Stimulated activated naive CD8-positive, alpha-beta T cell treated with anti-CD3 and anti-CD28 coated beads, Interleukin-15, Interleukin-2, amounts not matched to agents 100 ng/mL and 50 ng/mL, for 24 hours (primary cell): ENCODE data around the gene EXOSC5.
"Not testable (repeated sequence)": the region's sequence is repeated elsewhere in the genome, so short reads cannot be mapped to it uniquely, and the experiment has no call there.

Experiments
- H3K27ac Mint-ChIP-seq: one replicate; pipeline ENCODE4 v1.8.0; 2021; ENCODE audit warnings: mild to moderate bottlenecking, mixed read lengths
- H3K27me3 Mint-ChIP-seq: one replicate; pipeline ENCODE4 v1.8.0; 2021; ENCODE audit warnings: mixed read lengths
- H3K36me3 Mint-ChIP-seq: one replicate; pipeline ENCODE4 v1.8.0; 2021; ENCODE audit warnings: low read depth, mixed read lengths
- H3K4me1 Mint-ChIP-seq: one replicate; pipeline ENCODE4 v1.8.0; 2021; ENCODE audit warnings: low read depth, mixed read lengths
- H3K4me3 Mint-ChIP-seq: one replicate; pipeline ENCODE4 v1.8.0; 2021; ENCODE audit warnings: mild to moderate bottlenecking, mixed read lengths
- H3K9me3 Mint-ChIP-seq: one replicate; pipeline ENCODE4 v1.8.0; 2021; ENCODE audit warnings: mixed read lengths

EXOSC5 gene

GRCh38 chr19:41376241-41376997 lies 20.7 kb downstream of the EXOSC5 start, which contains the start of gene TMEM91:
TMEM91 (plus strand) TSS chr19:41376533; CDS start chr19:41378310, 1,777 bp downstream.
- Mint-ChIP-seq H3K9me3 (no peaks in the 10 kb centered on the region), H3K27me3 (no peaks in the 10 kb centered on the region), H3K36me3 (no peaks in the 10 kb centered on the region), H3K4me1 (peaks cover 27% of the 10 kb centered on the region), H3K4me3 (peak within 1 kb of the TSS; percentile 77), H3K27ac (peak within 1 kb of the TSS; percentile 77)

- Mint-ChIP-seq H3K27me3 (no peaks in the 10 kb centered on the region), H3K36me3 (no peaks in the 10 kb centered on the region), H3K9me3 (no peaks in the 10 kb centered on the region), H3K27ac (no peak overlapping the region), H3K4me1 (peaks cover 27% of the 10 kb centered on the region), H3K4me3 (no peak overlapping the region)
Measured at GRCh38 chr19:41373993-41374392, 23.2 kb downstream of the EXOSC5 start.

GRCh38 chr19:41372501-41372900 lies 24.7 kb downstream of the EXOSC5 start:
- H3K27me3 Mint-ChIP-seq, result no peaks in the 10 kb centered on the region
- no peak overlapping the region for H3K4me3 Mint-ChIP-seq
- no peak overlapping the region for H3K27ac Mint-ChIP-seq
- peaks cover 20% of the 10 kb centered on the region for H3K4me1 Mint-ChIP-seq
- no peaks in the 10 kb centered on the region for H3K36me3 Mint-ChIP-seq
- H3K9me3 Mint-ChIP-seq, result no peaks in the 10 kb centered on the region

DNA sequence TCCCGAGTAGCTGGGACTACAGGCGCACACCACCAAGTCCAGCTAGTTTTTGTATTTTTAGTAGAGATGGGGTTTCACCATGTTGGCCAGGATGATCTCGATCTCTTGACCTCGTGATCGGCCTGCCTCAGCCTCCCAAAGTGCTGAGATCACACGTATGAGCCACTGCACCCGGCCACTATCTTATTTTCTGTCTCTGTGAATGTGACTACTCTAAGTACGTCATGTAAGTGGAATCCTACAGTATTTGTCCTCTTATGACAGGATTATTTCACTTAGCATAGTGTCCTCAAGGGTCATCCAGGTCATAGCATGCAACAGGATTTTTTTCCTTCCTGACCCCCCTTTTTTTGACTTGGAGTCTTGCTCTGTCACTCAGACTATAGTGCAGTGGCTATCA lies 25.6 kb downstream of the EXOSC5 start:
- Mint-ChIP-seq H3K36me3 (no peaks in the 10 kb centered on the region), H3K4me3 (no peak overlapping the region), H3K4me1 (peaks cover 10% of the 10 kb centered on the region), H3K27ac (no peak overlapping the region), H3K9me3 (no peaks in the 10 kb centered on the region), H3K27me3 (no peaks in the 10 kb centered on the region)

GRCh38 chr19:41371119-41371518 lies 26.0 kb downstream of the EXOSC5 start:
- not testable (repeated sequence) for H3K27ac Mint-ChIP-seq, H3K4me3 Mint-ChIP-seq, H3K9me3 Mint-ChIP-seq, H3K27me3 Mint-ChIP-seq, H3K36me3 Mint-ChIP-seq
- H3K4me1 Mint-ChIP-seq, result peaks cover 12% of the 10 kb centered on the region

GRCh38 chr19:41369769-41370168 lies 27.4 kb downstream of the EXOSC5 start:
- no peak overlapping the region for H3K4me3 Mint-ChIP-seq
- peaks cover 13% of the 10 kb centered on the region for H3K4me1 Mint-ChIP-seq
- H3K36me3 Mint-ChIP-seq, result no peaks in the 10 kb centered on the region
- no peaks in the 10 kb centered on the region for H3K9me3 Mint-ChIP-seq
- no peak overlapping the region for H3K27ac Mint-ChIP-seq
- H3K27me3 Mint-ChIP-seq, result no peaks in the 10 kb centered on the region

DNA sequence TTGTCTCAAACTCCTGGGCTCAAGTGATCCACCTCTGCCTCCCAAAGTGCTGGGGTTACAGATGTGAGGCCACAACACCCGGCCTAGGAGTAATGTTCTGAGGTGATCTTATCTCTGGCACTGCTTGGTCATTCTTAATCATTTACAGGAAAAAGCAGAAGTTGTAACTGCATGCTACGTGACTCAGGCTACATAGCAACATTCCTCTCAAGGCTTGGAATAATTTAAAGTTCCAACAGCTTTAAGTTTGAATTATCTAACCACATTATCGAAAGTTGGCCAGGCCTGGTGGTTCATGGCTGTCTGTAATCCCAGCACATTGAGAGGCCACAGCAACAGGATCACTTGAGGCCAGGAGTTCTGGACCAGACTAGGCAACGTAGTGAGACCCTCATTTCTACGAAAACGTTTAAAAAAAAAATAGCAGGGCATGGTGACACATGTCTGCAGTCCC lies 29.3 kb downstream of the EXOSC5 start:
- Mint-ChIP-seq H3K4me1 (peaks cover 28% of the 10 kb centered on the region), H3K36me3 (peaks cover 4% of the 10 kb centered on the region), H3K4me3 (no peak overlapping the region), H3K27me3 (no peaks in the 10 kb centered on the region), H3K9me3 (no peaks in the 10 kb centered on the region), H3K27ac (peak overlapping the region; percentile 45)

GRCh38 chr19:41366089-41366488 lies 31.1 kb downstream of the EXOSC5 start:
- Mint-ChIP-seq H3K27ac (no peak overlapping the region), H3K27me3 (no peaks in the 10 kb centered on the region), H3K4me3 (peak overlapping the region; percentile 11)

GRCh38 chr19:41364524-41365391 lies 32.4 kb downstream of the EXOSC5 start:
- Mint-ChIP-seq H3K36me3 (peaks cover 4% of the 10 kb centered on the region), H3K27me3 (no peaks in the 10 kb centered on the region), H3K9me3 (no peaks in the 10 kb centered on the region), H3K27ac (peak overlapping the region; percentile 99), H3K4me1 (peaks cover 34% of the 10 kb centered on the region), H3K4me3 (peak overlapping the region; percentile 95)

More at GRCh38 chr19:41366089-41366488, 31.1 kb downstream of the EXOSC5 start:
- Mint-ChIP-seq H3K9me3 (no peaks in the 10 kb centered on the region), H3K36me3 (peaks cover 4% of the 10 kb centered on the region), H3K4me1 (peaks cover 34% of the 10 kb centered on the region)

DNA sequence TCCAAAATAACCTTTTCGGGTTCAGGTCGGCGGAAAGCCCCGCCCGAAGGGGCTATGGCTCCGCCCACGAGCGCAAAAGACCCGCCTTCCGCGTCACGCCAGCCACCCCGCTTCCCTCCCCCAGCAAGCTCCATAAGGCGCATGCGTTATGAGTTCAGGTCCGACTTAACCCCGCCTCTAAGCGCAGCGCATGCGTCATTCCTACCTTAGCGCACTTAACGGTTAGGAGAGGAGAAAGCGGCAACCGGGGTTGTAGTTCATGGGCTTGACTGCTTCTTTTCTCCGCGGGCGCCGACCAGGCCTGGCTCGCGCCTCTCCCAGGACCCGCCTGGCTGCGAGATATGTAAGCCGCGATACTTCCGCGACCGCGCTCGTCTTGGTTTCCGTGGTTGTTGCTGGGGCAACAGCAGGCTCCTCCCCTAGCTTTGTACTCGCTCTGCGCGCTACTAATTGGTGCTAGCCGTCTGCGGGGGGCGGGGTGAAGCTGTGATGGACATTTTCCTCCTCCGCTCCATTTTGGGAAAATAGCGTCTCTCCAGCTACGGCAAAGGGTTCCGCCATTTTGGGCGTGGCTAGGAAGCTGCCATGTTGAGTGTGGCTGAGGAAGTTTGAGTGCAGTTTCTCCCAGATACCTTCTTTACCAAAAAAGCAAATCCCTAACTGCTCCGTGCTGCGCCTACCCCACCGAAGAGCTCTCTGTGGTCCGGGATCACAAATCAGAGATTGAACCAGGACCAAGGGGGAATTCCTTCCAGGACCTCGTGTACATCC lies 33.2 kb downstream of the EXOSC5 start, which contains the start of gene B9D2:
TSS of gene B9D2 (minus strand) at position 397 of the 771 bp plus-strand sequence. CDS start 630 bp downstream, outside the sequence.
- Mint-ChIP-seq H3K4me3 (peak within 1 kb of the TSS; percentile 95), H3K27ac (peak within 1 kb of the TSS; percentile 99), H3K4me1 (peaks cover 34% of the 10 kb centered on the region), H3K27me3 (no peaks in the 10 kb centered on the region), H3K36me3 (peaks cover 4% of the 10 kb centered on the region), H3K9me3 (no peaks in the 10 kb centered on the region)

DNA sequence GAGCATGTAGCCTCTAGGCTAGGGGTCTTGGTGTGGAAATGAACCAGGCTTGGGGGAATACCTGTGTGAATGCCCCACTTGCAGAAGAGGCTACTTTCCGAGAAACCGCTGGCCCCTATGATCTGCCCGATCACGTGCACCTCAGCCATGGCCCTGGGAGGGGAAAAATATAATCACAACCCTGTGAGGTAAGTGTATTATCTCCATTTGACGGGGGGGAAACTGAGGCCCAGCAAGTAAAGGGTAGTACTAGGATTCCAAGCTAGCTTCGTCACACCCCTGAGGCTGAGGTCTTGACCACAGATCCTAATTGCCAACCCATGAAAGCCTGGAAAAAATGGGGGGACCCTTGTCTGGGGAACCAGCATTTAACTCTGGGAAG lies 33.8 kb downstream of the EXOSC5 start:
- no peaks in the 10 kb centered on the region for H3K9me3 Mint-ChIP-seq
- peaks cover 37% of the 10 kb centered on the region for H3K4me1 Mint-ChIP-seq
- H3K4me3 Mint-ChIP-seq, result peak overlapping the region; percentile 95
- no peaks in the 10 kb centered on the region for H3K27me3 Mint-ChIP-seq
- H3K36me3 Mint-ChIP-seq, result peaks cover 6% of the 10 kb centered on the region
- H3K27ac Mint-ChIP-seq, result peak overlapping the region; percentile 99

DNA sequence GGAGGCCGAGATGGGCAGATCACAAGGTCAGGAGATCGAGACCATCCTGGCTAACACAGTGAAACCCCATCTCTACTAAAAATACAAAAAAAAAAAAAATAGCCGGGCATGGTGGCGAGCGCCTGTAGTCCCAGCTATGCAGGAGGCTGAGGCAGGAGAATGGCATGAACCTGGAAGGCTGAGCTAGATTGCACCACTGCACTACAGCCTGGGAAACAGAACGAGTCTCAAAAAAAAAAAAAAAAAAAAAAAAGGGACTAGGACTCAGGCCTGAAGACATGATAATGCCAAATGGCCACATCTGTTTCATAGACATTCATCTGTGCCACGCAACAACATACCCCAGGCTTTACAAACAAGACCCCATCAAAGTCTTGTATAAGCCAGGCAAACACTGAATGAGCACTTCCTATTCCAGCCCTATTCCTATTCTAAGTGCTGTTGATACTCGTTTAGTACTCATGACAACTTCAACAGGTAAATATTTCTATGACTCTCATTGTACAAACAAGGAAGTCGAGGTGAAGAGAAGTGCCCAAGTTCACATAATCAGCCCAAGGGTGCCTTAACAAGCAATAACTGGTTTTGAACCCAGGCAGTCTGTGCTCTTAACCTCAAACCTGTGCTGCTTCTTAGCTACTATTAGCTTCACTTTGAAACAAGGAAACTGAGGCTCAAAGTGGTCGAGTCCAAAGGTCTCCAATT lies 34.9 kb downstream of the EXOSC5 start:
- Mint-ChIP-seq H3K4me1 (peaks cover 42% of the 10 kb centered on the region), H3K9me3 (no peaks in the 10 kb centered on the region)

DNA sequence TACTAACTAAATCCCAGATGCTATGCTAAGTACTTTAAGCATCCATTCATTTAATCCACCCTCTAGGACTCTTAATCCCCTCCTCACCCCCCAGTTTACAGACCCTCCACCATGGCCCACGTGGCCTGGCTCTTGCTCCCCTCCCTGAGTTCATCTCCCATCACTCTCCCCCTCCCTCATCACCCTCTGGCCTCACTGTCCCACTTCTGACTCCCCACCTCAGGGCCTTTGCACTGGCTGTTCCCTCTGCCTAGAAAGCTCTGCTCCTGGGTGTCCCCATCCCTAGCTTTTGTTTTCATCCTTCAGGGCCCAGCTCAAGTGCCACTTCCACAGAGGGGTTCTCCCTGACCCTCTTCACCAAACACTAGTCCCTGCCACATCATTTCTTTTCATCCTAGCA lies 37.4 kb downstream of the EXOSC5 start:
- no peaks in the 10 kb centered on the region for H3K27me3 Mint-ChIP-seq
- peaks cover 14% of the 10 kb centered on the region for H3K36me3 Mint-ChIP-seq
- H3K27ac Mint-ChIP-seq, result no peak overlapping the region
- peaks cover 60% of the 10 kb centered on the region for H3K4me1 Mint-ChIP-seq
- no peak overlapping the region for H3K4me3 Mint-ChIP-seq
- H3K9me3 Mint-ChIP-seq, result no peaks in the 10 kb centered on the region

More for the DNA sequence above, 34.9 kb downstream of the EXOSC5 start:
- H3K36me3 Mint-ChIP-seq, result peaks cover 10% of the 10 kb centered on the region
- H3K27ac Mint-ChIP-seq, result peak overlapping the region; percentile 99
- no peaks in the 10 kb centered on the region for H3K27me3 Mint-ChIP-seq
- H3K4me3 Mint-ChIP-seq, result no peak overlapping the region

DNA sequence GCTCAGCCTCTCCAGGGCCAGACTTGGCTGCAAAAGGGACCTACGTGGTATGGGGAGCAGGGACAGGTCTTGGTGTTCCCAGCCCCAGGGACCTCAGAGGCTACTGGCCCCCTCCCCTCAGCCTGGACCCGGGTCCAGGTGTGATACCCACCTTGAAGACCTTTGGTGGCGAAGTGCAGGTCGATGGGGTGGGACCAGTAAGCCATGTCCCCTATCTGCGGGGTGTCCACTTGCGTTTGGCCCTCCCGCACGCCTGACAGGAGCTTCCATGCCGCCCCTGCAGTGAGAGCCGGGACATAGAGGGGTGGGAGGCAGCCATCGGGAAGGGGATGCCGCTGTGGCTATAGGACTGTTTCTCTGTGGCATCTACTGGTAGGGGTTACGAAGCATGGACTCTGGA lies 39.4 kb downstream of the EXOSC5 start:
- Mint-ChIP-seq H3K27ac (peak overlapping the region; percentile 65), H3K27me3 (no peaks in the 10 kb centered on the region), H3K36me3 (peaks cover 13% of the 10 kb centered on the region), H3K9me3 (no peaks in the 10 kb centered on the region), H3K4me1 (peaks cover 51% of the 10 kb centered on the region), H3K4me3 (no peak overlapping the region)
